IMR-90 (cell line): ENCODE measurements around the gene MFAP3.

Experiments
- BHLHE40 ChIP-seq: fragments of 150-350 bp; IDR thresholded peaks from 2 replicates; pipeline ENCODE4 v1.6.1; 2016; ENCODE audit warnings: mild to moderate bottlenecking, low read depth, low read length
- CTCF ChIP-seq: conservative IDR thresholded peaks from 2 replicates; pipeline ENCODE4 v1.5.1; 2012; ENCODE audit warnings: mild to moderate bottlenecking, low read depth, low read length, improper control_type of control experiment
- FOS ChIP-seq: fragments of 150-350 bp; IDR thresholded peaks from 2 replicates; pipeline ENCODE4 v1.6.1; 2016; ENCODE audit warnings: low read depth, low read length
- MXI1 ChIP-seq: IDR thresholded peaks from 2 replicates; pipeline ENCODE4 v1.6.1; 2012; ENCODE audit warnings: low read depth, mild to moderate bottlenecking, low read length, moderate library complexity, borderline replicate concordance
- POLR2A ChIP-seq: IDR thresholded peaks from 2 replicates; pipeline ENCODE4 v1.6.1; 2012; ENCODE audit warnings: mild to moderate bottlenecking, low read depth, low read length
- RCOR1 ChIP-seq: IDR thresholded peaks from 2 replicates; pipeline ENCODE4 v1.6.1; 2012; ENCODE audit warnings: mild to moderate bottlenecking, low read length, improper control_type of control experiment; ENCODE audit not compliant: insufficient replicate concordance

GRCh38 chr5:154015071-154015693 is 23.6 kb upstream of the MFAP3 start:
- no peak for TF ChIP-seq CTCF
- TF ChIP-seq BHLHE40 = no peak
- no peak for TF ChIP-seq MXI1
- TF ChIP-seq RCOR1 = no peak
- TF ChIP-seq POLR2A = no peak
- no peak for TF ChIP-seq FOS
